Tibial nerve (tissue), 4 donors: Measurements from ENCODE around the gene ITGAD. TPM values are rescaled to one million over a fixed set of nuclear protein-coding genes. Genes with fewer than 3 reads are reported as not detected.

Experiments
- DNase-seq, 2 donors: peaks; one replicate each; pipeline ENCODE4 v3.0.0-alpha.2; 2019; ENCODE audit warnings: low spot score in 2 of 2
- H3K27ac ChIP-seq, 4 donors: fragments of 200-600 bp; sonication (generic) in 3 of 4; one replicate each; pipeline ENCODE4 v1.5.1; 2017 to 2019; ENCODE audit warnings: mild to moderate bottlenecking in 1 of 4
- H3K27me3 ChIP-seq, 2 donors: fragments of 200-600 bp; sonication (generic) in 1 of 2; one replicate each; pipeline versions ENCODE4 v1.5.1 to v1.6.0; 2017 to 2019
- H3K36me3 ChIP-seq, 3 donors: fragments of 200-600 bp; sonication (generic); one replicate each; pipeline ENCODE4 v1.5.1; 2018 to 2019
- H3K4me1 ChIP-seq, 4 donors: fragments of 200-600 bp; sonication (generic) in 3 of 4; one replicate each; pipeline ENCODE4 v1.5.1; 2017 to 2019
- H3K4me3 ChIP-seq, 4 donors: fragments of 200-600 bp; sonication (generic) in 3 of 4; one replicate each; pipeline ENCODE4 v1.5.1; 2017 to 2019; ENCODE audit warnings: mild to moderate bottlenecking in 1 of 4, moderate library complexity in 1 of 4
- H3K9me3 ChIP-seq, 4 donors: fragments of 200-600 bp; sonication (generic) in 3 of 4; one replicate each; pipeline ENCODE4 v1.5.1; 2017 to 2019
- CTCF ChIP-seq, 5 experiments: fragments of 200-600 bp in 3 of 5; fragments of 450-650 bp in 2 of 5; sonication (generic) in 3 of 5; IDR thresholded peaks; one replicate each; pipeline ENCODE4 v1.5.1; 2016 to 2019; ENCODE audit warnings: antibody characterized with exemption in 5 of 5, mild to moderate bottlenecking in 3 of 5, moderate library complexity in 2 of 5
- EP300 ChIP-seq, 2 donors: sonication (generic); formaldehyde crosslinking; IDR thresholded peaks; one replicate each; pipeline ENCODE4 v1.6.1; 2017; ENCODE audit warnings: antibody characterized with exemption in 2 of 2, mild to moderate bottlenecking in 1 of 2
- POLR2A ChIP-seq, 2 donors: fragments of 450-650 bp; IDR thresholded peaks; one replicate each; pipeline ENCODE4 v1.6.1; 2017; ENCODE audit warnings: antibody characterized with exemption in 2 of 2, mild to moderate bottlenecking in 2 of 2, moderate library complexity in 2 of 2
- WGBS, 2 donors: methylation state at CpG; one replicate each; pipeline ENCODE4 v1.1.5; 2018; 5-methylcytosine and 5-hydroxymethylcytosine counted together
- total RNA-seq, 4 donors: library from RNA; depleted of rRNA; stranded (reverse); fragments of >200 nt; gene quantifications; one replicate each; pipeline ENCODE4 v1.1.0, GENCODE V29; 2016

ITGAD gene
- total RNA-seq, 4 donors from 2014 or later = under 0.01 to 0.22 TPM; not detected in 2

- TF ChIP-seq EP300 (IDR thresholded peaks at IDR 0.05) = no peak
- TF ChIP-seq POLR2A (IDR thresholded peaks at IDR 0.05) = no peak
- TF ChIP-seq CTCF (IDR thresholded peaks at IDR 0.05) = no peak
- H3K36me3 ChIP-seq = no peaks in the 10 kb centered on the region
- WGBS, 2 donors = 67 to 70% methylated on average over 19 of the region's 19 CpGs
- H3K27ac ChIP-seq = peak overlapping the region in 3 of 4 donors; percentile 17 to 71 (median 50)
- no peaks in the 10 kb centered on the region for H3K27me3 ChIP-seq
- DNase-seq = no peak
- no peaks in the 10 kb centered on the region for H3K9me3 ChIP-seq
- H3K4me1 ChIP-seq = peaks cover 0 to 11% (median 3%) of the 10 kb centered on the region in 4 donors
- H3K4me3 ChIP-seq = no peak overlapping the region
Measured at GRCh38 chr16:31351246-31351941, 41.7 kb upstream of the ITGAD start.

DNA sequence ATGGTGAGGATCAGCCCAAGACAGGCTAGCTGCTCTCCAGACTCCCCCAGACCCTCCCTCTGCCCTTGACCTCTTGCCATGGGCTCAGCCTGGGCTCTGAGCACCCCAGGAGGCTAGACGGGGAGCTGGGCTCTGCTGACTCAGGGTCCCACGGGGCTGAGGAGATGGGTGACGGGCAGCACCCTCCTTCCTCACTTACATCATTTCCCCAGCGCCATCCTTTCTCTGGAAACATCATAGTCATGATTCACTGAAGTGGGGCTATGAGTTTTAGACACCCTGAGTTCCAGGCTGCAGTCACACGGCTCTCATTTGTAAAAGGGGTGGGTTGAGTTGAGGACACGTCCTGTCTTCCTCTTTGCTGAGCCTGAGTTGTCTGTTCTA, 41.2 kb upstream of the ITGAD start:
- Histone ChIP-seq H3K4me1 (peaks cover 0 to 11% (median 3%) of the 10 kb centered on the region in 4 donors), H3K27me3 (no peaks in the 10 kb centered on the region), H3K27ac (peak overlapping the region in 3 of 4 donors; percentile 17 to 71 (median 50)), H3K36me3 (no peaks in the 10 kb centered on the region), H3K4me3 (no peak overlapping the region), H3K9me3 (no peaks in the 10 kb centered on the region)
- WGBS, 2 donors = 43 to 57% methylated on average over 6 of the region's 6 CpGs
- TF ChIP-seq CTCF (IDR thresholded peaks at IDR 0.05) (no peak), EP300 (IDR thresholded peaks at IDR 0.05) (peak in 1 of 2 donors; percentile 18), POLR2A (IDR thresholded peaks at IDR 0.05) (no peak)
- no peak for DNase-seq

GRCh38 chr16:31352376-31353115, 40.6 kb upstream of the ITGAD start:
- Histone ChIP-seq H3K36me3 (no peaks in the 10 kb centered on the region), H3K27ac (peak overlapping the region in 2 of 4 donors; percentile 11 to 71), H3K4me3 (no peak overlapping the region), H3K4me1 (peaks cover 0 to 11% (median 3%) of the 10 kb centered on the region in 4 donors), H3K27me3 (no peaks in the 10 kb centered on the region), H3K9me3 (no peaks in the 10 kb centered on the region)
- TF ChIP-seq CTCF (IDR thresholded peaks at IDR 0.05) = no peak
- TF ChIP-seq POLR2A (IDR thresholded peaks at IDR 0.05) = no peak
- no peak for TF ChIP-seq EP300 (IDR thresholded peaks at IDR 0.05)
- WGBS, 2 donors = 71 to 78% methylated on average over 22 of the region's 22 CpGs
- DNase-seq = no peak

DNA sequence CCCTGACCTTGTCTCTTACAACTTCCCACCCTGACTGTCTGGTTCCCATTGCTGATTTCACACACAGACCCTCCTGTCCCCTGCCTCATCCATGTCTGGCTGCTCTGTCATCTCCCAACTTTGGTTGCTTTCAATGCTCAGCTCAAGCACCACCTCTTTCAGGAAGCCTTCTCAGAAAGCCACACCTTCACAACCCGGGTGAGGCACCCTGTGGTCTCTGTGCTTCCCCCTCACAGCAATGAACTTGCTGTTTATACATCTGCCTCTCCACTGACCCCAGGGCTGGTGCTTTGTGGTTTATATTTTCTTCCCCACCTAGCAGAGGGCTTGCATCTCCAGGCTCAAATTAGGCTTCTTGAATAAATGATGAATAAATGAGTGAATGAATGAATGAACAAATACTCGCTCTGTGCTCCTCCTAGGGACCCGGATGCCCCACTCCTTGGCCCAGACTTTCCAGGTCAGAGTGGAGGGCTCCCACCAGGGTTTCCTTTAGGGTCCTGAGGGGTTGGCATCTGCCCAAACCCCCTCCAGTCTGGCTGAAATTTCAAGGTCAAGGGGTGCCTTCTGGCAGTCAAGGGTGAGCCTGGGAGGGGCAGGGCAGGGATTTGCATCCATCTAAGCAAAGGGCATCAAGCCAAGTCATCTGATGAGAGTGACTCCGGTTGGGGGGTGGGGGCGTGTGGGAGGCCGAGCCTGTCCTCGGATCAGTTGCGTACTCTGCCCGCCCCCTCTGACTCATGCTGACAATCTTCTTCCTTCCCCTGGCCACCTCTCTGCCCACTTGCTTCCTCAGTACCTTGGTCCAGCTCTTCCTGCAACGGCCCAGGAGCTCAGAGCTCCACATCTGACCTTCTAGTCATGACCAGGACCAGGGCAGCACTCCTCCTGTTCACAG, 38.5 kb upstream of the ITGAD start, which contains the start of gene ITGAX:
TSS of gene ITGAX (plus strand) at position 783 of the 898 bp plus-strand sequence. CDS start at position 862, 79 bp downstream.
- peak in 1 of 2 donors; percentile 53 for DNase-seq
- Histone ChIP-seq H3K27ac (peak within 1 kb of the TSS in 2 of 4 donors; percentile 16 to 29), H3K4me3 (peak within 1 kb of the TSS in 1 of 4 donors; percentile 12), H3K9me3 (no peaks in the 10 kb centered on the region), H3K27me3 (no peaks in the 10 kb centered on the region), H3K36me3 (no peaks in the 10 kb centered on the region), H3K4me1 (peaks cover 0 to 11% (median 3%) of the 10 kb centered on the region in 4 donors)
- TF ChIP-seq EP300 (IDR thresholded peaks at IDR 0.05) = no peak
- TF ChIP-seq CTCF (IDR thresholded peaks at IDR 0.05) = no peak
- peak in 1 of 2 donors; percentile 23 for TF ChIP-seq POLR2A (IDR thresholded peaks at IDR 0.05)
- 16 to 17% methylated on average over 10 of the region's 10 CpGs for WGBS, 2 donors
